AG09309 (cell line): Measurements from ENCODE around the gene PKP1.

Experiments used
- DNase-seq: peaks from one replicate; pipeline ENCODE4 v3.0.0-alpha.2; 2010; ENCODE audit warnings: low read depth
- H3K4me3 ChIP-seq: 2 replicates; pipeline ENCODE4 v1.5.1; 2011; ENCODE audit warnings: mild to moderate bottlenecking, low read depth, low read length, moderate library complexity; ENCODE audit not compliant: control insufficient read depth
- TF ChIP-seq, protein P1 (sequence below): IDR thresholded peaks from 2 replicates; pipeline ENCODE4 v1.5.1; 2011; ENCODE audit warnings: mild to moderate bottlenecking, low read depth, low read length, inconsistent platforms; ENCODE audit not compliant: insufficient read depth, control insufficient read depth; ENCODE audit errors: missing control alignments

PKP1 gene

DNA sequence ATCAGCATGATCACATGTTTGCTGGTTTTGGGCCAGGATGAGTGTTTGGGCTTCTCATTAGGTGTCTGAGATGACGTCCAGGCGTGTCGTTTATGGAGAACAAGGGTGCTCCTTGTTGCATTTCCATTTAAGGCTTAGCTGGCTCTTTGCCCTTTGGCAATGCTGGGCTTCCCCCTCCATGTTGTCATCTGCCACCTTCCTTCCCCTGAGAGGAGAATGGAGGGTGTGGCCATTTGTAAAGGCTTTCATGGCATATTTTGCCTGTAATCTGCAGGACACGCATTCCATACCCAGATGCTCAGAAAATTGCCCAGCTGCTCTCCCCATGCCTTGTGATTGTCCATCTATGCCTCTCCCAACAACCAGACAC is 27.7 kb downstream of the PKP1 start:
- H3K4me3 ChIP-seq, result no peak overlapping the region
- TF ChIP-seq, protein P1, sequence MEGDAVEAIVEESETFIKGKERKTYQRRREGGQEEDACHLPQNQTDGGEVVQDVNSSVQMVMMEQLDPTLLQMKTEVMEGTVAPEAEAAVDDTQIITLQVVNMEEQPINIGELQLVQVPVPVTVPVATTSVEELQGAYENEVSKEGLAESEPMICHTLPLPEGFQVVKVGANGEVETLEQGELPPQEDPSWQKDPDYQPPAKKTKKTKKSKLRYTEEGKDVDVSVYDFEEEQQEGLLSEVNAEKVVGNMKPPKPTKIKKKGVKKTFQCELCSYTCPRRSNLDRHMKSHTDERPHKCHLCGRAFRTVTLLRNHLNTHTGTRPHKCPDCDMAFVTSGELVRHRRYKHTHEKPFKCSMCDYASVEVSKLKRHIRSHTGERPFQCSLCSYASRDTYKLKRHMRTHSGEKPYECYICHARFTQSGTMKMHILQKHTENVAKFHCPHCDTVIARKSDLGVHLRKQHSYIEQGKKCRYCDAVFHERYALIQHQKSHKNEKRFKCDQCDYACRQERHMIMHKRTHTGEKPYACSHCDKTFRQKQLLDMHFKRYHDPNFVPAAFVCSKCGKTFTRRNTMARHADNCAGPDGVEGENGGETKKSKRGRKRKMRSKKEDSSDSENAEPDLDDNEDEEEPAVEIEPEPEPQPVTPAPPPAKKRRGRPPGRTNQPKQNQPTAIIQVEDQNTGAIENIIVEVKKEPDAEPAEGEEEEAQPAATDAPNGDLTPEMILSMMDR, result no peak
- no peak for DNase-seq

DNA sequence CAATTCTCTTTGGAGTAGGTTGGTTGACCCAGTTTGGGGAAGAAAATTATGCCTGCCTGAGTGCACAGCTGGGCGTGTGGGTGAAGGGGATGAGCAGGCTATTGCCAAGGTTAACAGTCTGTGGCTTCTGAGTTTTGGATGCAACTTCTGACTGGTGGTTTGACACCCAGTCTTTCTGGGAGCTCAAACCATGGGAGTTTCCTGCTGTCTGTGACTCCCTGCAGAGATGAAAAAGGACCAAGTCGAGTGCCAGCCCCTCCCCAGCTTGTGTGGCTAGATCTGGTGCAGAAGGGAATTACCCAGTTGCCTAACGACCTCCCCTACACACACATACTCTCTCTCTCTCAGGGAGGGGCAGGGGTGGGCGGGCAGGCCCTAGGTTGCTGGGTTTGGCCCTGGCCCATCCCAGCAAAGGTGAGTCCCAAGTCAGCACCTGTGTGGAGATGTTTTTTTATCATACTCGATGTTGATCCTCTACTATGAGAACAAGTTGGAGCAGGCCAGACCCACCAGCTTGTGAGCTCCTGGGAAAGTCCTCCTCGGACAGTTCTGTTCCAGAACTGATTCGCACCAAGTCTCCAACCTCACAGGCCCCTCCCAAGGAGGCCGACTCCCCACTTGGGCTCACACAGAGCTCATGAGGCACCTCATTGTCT is 28.2 kb downstream of the PKP1 start:
- DNase-seq, result no peak
- no peak overlapping the region for H3K4me3 ChIP-seq
- TF ChIP-seq, protein P1, result no peak

DNA sequence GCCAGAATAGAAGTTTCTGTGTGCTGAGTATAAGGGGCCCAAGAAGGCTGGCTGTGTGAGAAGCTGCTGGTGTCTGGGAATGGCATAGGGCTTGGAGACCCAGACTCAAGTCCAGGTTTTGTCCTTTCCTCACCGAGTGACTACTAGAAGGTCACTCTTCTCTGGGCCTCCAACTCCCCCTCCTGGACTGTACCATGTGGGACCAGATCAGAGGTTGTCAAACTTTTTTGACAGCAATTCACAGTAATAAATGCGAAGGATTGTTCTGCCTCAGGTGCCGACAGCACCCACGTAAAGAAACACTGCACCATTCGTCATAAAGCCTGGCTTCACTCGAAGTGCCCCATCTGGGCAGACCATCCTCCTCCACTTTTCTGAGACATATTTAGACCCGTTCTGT is 29.0 kb downstream of the PKP1 start:
- DNase-seq, result no peak
- TF ChIP-seq, protein P1, result no peak
- H3K4me3 ChIP-seq, result no peak overlapping the region

- DNase-seq, result no peak
- TF ChIP-seq, protein P1, result no peak
- no peak overlapping the region for H3K4me3 ChIP-seq
Observed at GRCh38 chr1:201313086-201313485, 29.8 kb downstream of the PKP1 start.

GRCh38 chr1:201316556-201316955 is 33.2 kb downstream of the PKP1 start:
- H3K4me3 ChIP-seq, result no peak overlapping the region
- TF ChIP-seq, protein P1, result no peak
- no peak for DNase-seq

GRCh38 chr1:201317551-201317950 is 34.2 kb downstream of the PKP1 start:
- DNase-seq, result no peak
- TF ChIP-seq, protein P1, result no peak
- no peak overlapping the region for H3K4me3 ChIP-seq
